Neural progenitor cell (in vitro differentiated cells): ENCODE data around the gene PDE9A.

Experiments used
- CTCF ChIP-seq: fragments of 200-600 bp; sonication (generic); IDR thresholded peaks from 2 replicates; pipeline ENCODE4 v1.5.1; 2017; ENCODE audit warnings: antibody characterized with exemption, mild to moderate bottlenecking
- EZH2 ChIP-seq: fragments of 200-600 bp; sonication (generic); IDR thresholded peaks from 2 replicates; pipeline ENCODE4 v1.6.1; 2017; ENCODE audit warnings: antibody characterized with exemption, mild to moderate bottlenecking, moderate library complexity
- EZH2phosphoT487 ChIP-seq: fragments of 200-600 bp; sonication (generic); IDR thresholded peaks from 2 replicates; pipeline ENCODE4 v1.6.1; 2017; ENCODE audit warnings: antibody characterized with exemption

- TF ChIP-seq CTCF (no peak), EZH2 (no peak), EZH2phosphoT487 (no peak)
Observed at GRCh38 chr21:42683371-42684108, 30.1 kb downstream of the PDE9A start.
